AG04449 (cell line): ENCODE data around the gene PLCH2.

Experiments
- CTCF ChIA-PET: fragments of 350-600 bp; formaldehyde crosslinking; extraction: SDS; loops from one replicate; lab custom pipeline; 2021; ENCODE audit warnings: antibody characterized with exemption; lab: Yijun Ruan, JAX
- POLR2A ChIA-PET: fragments of 400-600, 350-600 bp; formaldehyde crosslinking; extraction: SDS; loops from one replicate; lab custom pipeline; 2020; ENCODE audit warnings: antibody characterized with exemption, inconsistent platforms; lab: Yijun Ruan, JAX
- DNase-seq: peaks from one replicate; pipeline ENCODE4 v3.0.0-alpha.2; 2010; ENCODE audit warnings: low read depth, low spot score
- H3K4me3 ChIP-seq: 2 replicates; pipeline ENCODE4 v1.5.1; 2011; ENCODE audit warnings: low read depth, mild to moderate bottlenecking, control low read depth, low read length
- CTCF ChIP-seq: IDR thresholded peaks from one replicate; pipeline ENCODE4 v1.5.1; 2011; ENCODE audit warnings: mild to moderate bottlenecking, moderate library complexity, low read length, control low read depth, inconsistent platforms; ENCODE audit not compliant: insufficient read depth; ENCODE audit errors: missing control alignments

Gene PLCH2

GRCh38 chr1:2525920-2526823 is 50.1 kb downstream of the PLCH2 start, which contains the start of gene PANK4:
Gene PANK4, minus strand, starts transcription at chr1:2526596. Its CDS starts 9 bp downstream, at chr1:2526587.
- peak; percentile 59 for DNase-seq
- TF ChIP-seq CTCF = peak; percentile 28
- ChIA-PET POLR2A (interaction anchor here (0.6 to 1.6 kb wide), 7 partner anchors 9 to 113 kb away, joined by 3 to 8 read pairs (median 4); partner anchors contain the start of gene PEX10), CTCF (interaction anchor here (1.0 to 4.6 kb wide), 4 partner anchors 8 to 82 kb away, joined by 3 to 24 read pairs (median 11); no protein-coding TSS in a partner anchor)
- peak within 1 kb of the TSS; percentile 91 for H3K4me3 ChIP-seq

- H3K4me3 ChIP-seq = peak overlapping the region; percentile 42
- ChIA-PET POLR2A (interaction anchor here (0.6 to 1.6 kb wide), 5 partner anchors 8 to 112 kb away, joined by 3 to 8 read pairs (median 4); no protein-coding TSS in a partner anchor), CTCF (interaction anchor here (1.0 to 4.6 kb wide), 4 partner anchors 8 to 83 kb away, joined by 3 to 24 read pairs (median 11); no protein-coding TSS in a partner anchor)
- TF ChIP-seq CTCF = no peak
- no peak for DNase-seq
Measured at GRCh38 chr1:2526824-2527555, 50.9 kb downstream of the PLCH2 start.

GRCh38 chr1:2527556-2527860 is 51.4 kb downstream of the PLCH2 start:
- CTCF ChIA-PET = interaction anchor here (4.6 kb wide), 1 partner anchor 20 kb away, joined by 24 read pairs; no protein-coding TSS in a partner anchor

GRCh38 chr1:2528016-2528415 is 51.9 kb downstream of the PLCH2 start:
- CTCF ChIA-PET = interaction anchor here (1.2 to 4.6 kb wide), 2 partner anchors 20 kb away, joined by 4 to 24 read pairs; no protein-coding TSS in a partner anchor
- no peak for TF ChIP-seq CTCF
- H3K4me3 ChIP-seq = no peak overlapping the region
- no peak for DNase-seq
- POLR2A ChIA-PET = no interaction called here

More at GRCh38 chr1:2527556-2527860, 51.4 kb downstream of the PLCH2 start:
- TF ChIP-seq CTCF = no peak
- no peak for DNase-seq
- no peak overlapping the region for H3K4me3 ChIP-seq
- POLR2A ChIA-PET = interaction anchor here (0.6 kb wide), 1 partner anchor 112 kb away, joined by 3 read pairs; no protein-coding TSS in a partner anchor

GRCh38 chr1:2528611-2528965 is 52.5 kb downstream of the PLCH2 start:
- ChIA-PET POLR2A (no interaction called here), CTCF (interaction anchor here (1.1 to 1.2 kb wide), 2 partner anchors 17 to 20 kb away, joined by 4 to 5 read pairs; no protein-coding TSS in a partner anchor)
- no peak for DNase-seq
- H3K4me3 ChIP-seq = no peak overlapping the region
- TF ChIP-seq CTCF = no peak
